Epithelial cell of esophagus (primary cell): ENCODE data around the gene HAX1.
A peak's percentile ranks its signal among the peaks of the same experiment; 100 is the strongest.
"Not testable (repeated sequence)": the region's sequence is repeated elsewhere in the genome, so short reads cannot be mapped to it uniquely, and the experiment has no call there.

Experiments used
- DNase-seq: peaks from one replicate; pipeline ENCODE4 v3.0.0; 2010; ENCODE audit warnings: low read depth
- H3K4me3 ChIP-seq: 2 replicates; pipeline ENCODE4 v1.5.1; 2011; ENCODE audit warnings: mild to moderate bottlenecking, low read length, control low read depth
- TF ChIP-seq, protein P1 (sequence below): IDR thresholded peaks from 2 replicates; pipeline ENCODE4 v1.5.1; 2011; ENCODE audit warnings: low read depth, mild to moderate bottlenecking, low read length, control low read depth, inconsistent platforms; ENCODE audit not compliant: insufficient read depth; ENCODE audit errors: missing control alignments

Gene HAX1

DNA sequence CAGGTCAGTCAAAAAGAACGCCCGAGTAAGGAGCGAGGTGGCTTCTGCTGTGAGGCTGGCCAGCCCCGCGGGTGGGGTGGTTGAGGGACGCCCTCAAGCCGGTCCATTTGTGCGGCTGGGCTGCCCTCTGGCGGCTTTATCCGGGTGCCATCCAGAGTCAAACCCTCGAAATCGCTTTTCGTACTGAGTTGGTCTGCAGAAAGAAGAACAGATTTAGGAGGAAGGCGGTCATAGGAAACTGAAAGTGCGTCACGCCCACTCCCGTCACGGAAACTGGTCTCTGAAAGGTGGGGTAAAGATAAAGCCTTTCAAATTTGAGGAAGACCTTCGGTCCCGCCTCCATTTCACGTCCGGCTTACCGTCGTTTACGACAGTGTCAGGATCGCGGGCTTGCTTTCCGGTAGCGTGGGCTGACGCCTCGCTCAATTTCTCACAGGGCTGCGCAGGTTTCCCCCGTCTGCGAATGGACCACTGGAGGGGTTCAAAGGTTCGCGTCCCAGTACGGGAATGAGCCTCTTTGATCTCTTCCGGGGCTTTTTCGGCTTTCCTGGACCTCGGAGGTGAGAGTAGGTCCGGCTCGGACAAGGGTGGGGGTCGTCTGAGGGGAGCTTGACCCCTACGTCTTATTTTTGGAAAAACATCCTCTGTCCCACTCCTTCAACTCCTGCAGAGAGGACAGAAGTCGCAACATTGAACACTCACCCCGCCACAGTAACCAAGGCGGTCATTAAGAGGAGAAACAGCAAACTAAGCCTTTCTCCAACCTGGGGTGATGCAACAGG, at the start of gene HAX1:
TSS of gene HAX1 (plus strand) at position 413 of the 782 bp plus-strand sequence. CDS start at position 508, 95 bp downstream.
- H3K4me3 ChIP-seq, result peak within 1 kb of the TSS; percentile 100
- DNase-seq, result peak; percentile 96
- TF ChIP-seq, protein P1, sequence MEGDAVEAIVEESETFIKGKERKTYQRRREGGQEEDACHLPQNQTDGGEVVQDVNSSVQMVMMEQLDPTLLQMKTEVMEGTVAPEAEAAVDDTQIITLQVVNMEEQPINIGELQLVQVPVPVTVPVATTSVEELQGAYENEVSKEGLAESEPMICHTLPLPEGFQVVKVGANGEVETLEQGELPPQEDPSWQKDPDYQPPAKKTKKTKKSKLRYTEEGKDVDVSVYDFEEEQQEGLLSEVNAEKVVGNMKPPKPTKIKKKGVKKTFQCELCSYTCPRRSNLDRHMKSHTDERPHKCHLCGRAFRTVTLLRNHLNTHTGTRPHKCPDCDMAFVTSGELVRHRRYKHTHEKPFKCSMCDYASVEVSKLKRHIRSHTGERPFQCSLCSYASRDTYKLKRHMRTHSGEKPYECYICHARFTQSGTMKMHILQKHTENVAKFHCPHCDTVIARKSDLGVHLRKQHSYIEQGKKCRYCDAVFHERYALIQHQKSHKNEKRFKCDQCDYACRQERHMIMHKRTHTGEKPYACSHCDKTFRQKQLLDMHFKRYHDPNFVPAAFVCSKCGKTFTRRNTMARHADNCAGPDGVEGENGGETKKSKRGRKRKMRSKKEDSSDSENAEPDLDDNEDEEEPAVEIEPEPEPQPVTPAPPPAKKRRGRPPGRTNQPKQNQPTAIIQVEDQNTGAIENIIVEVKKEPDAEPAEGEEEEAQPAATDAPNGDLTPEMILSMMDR, result peak; percentile 74

DNA sequence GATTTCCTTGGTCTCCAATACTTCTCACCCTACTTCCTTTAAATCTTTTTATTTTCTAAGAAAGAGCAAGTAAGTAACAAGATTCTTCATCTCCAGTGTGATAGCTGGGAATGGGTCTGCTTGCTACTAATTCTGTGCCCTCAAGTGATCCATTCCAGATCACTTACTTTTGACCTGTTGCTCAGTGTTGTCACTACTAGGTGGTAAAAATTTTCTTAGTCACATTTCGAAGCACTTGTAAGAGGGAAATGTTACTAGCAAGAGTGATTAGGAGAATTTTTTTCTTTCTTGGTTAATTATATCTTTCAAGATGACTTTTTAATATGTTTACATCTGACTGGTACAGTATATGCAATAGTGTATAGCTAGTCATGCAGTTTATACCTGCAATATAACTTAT, 49.5 kb upstream of the HAX1 start:
- TF ChIP-seq, protein P1, result no peak
- no peak for DNase-seq
- no peak overlapping the region for H3K4me3 ChIP-seq

DNA sequence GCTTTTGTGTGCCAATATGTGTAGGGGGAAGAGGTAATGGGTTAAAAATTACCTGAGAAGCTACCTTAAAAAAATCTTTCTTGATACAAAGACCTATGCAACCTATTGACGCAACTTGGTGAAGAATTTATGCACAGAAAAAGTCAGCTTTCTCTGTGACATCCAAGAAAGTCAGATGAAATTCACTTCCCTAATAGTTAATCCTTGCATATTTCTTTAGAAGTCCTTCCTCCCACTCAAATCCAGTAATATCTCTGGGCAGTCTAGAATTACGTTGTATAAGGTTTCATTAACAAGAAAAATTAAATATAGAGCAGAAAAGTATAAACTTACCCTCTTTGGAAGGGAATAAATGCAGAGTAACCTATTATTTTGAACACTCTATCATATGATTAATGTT, 48.8 kb upstream of the HAX1 start:
- H3K4me3 ChIP-seq, result no peak overlapping the region
- TF ChIP-seq, protein P1, result no peak

DNA sequence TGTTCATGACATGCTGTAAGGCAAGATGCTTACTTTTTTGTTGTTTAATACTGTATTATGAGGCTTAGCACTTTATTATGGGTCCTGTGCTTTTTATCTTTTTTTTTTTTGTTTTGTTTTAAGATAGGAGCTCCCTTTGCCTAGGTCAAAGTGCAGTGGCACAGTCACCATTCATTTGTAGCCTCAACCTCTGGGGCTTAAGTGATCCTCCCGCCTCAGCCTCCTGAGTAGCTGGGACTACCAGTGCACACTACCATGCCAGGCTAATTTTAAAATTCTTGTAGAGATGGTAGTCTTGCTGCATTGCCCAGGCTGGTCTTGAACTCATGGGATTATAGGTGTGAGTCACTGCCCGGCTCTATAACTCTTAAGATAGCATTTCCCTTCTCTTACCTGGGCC, 47.1 kb upstream of the HAX1 start:
- H3K4me3 ChIP-seq, result no peak overlapping the region
- DNase-seq, result no peak
- TF ChIP-seq, protein P1, result no peak

More for the DNA sequence above, 48.8 kb upstream of the HAX1 start:
- no peak for DNase-seq

DNA sequence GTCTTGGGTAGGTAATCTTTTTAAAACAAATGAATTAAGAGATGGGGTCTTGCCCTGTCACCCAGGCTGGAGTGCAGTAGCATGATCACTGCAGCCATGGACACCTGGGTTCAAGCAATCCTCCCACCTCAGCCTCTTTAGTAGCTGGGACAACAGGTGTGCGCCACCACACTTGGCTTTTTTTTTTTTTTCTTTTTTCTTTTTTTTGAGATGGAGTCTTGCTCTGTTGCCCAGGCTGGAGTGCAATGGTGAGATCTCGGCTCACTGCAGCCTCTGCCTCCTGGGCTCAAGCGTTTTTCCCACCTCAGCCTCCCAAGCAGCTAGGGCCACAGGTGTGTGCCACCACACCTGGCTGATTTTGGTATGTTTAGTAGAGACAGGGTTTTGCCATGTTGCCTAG, 41.3 kb upstream of the HAX1 start:
- H3K4me3 ChIP-seq, DNase-seq: not testable (repeated sequence)

DNA sequence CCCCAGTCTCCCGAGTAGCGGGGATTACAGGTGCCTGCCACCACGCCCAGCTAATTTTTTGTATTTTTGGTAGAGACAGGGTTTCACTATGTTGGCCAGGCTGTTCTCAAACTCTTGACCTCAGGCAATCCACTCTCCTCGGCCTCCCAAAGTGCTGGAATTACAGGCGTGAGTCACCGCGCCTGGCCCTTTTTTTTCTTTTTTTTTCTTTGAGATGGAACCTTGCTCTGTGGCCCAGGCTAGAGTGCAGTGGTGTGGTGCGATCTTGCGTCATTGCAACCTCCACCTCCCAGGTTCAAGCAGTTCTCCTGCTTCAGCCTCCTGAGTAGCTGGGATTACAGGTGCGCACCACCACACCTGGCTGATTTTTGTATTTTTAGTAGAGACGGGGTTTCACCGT, 39.3 kb upstream of the HAX1 start:
- not testable (repeated sequence) for DNase-seq, H3K4me3 ChIP-seq

DNA sequence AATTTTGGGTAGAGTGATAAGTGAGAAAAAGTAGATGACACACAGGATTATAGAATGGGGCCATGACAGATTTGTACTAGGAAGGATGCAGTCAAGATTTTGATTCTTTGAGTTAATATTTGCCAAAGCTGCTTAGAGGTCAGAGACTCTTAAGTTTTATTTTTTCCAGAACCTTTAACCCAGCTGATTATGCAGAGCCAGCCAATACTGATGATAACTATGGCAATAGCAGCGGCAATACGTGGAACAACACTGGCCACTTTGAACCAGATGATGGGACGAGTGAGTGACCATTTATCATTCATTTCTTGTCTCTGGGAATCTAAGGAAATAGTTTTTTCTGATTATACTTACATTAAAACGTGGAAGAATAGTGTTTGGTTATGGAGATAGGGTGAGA, 35.6 kb upstream of the HAX1 start:
- TF ChIP-seq, protein P1, result no peak
- no peak overlapping the region for H3K4me3 ChIP-seq
- DNase-seq, result no peak

DNA sequence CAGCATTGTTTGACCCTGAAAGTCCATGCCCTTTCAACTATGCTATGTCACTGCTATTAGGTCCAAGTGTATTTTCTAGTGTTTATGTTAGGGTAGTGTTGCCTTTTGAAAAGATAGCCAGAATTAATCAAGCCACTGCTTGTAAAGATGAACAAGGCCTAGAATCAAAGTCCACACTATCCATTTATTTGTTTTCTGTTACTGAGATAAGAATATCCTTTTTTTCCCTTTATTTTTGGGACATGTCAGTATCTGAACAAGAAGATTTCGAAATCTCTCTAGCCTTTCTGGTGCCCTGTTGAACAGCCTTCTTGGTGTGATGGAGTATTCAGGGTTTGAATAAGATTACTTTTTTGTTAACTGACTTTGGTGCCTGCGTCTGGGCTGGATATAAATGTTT, 35.0 kb upstream of the HAX1 start:
- no peak for DNase-seq
- TF ChIP-seq, protein P1, result no peak
- H3K4me3 ChIP-seq, result no peak overlapping the region
